Stimulated activated CD8-positive, alpha-beta memory T cell treated with anti-CD3 and anti-CD28 coated beads, Interleukin-7, amount 100 ng/mL, for 4 hours (primary cell): ENCODE results near the gene SFXN3.
A peak's percentile ranks its signal among the peaks of the same experiment; 100 is the strongest.
"Not testable (repeated sequence)": the region's sequence is repeated elsewhere in the genome, so short reads cannot be mapped to it uniquely, and the experiment has no call there.

Experiments
- DNase-seq, 2 donors: peaks; one replicate each; pipeline ENCODE4 v3.0.0-alpha.2; 2020; ENCODE audit warnings: low read depth in 2 of 2

The SFXN3 gene

GRCh38 chr10:101015582-101015973 lies 15.5 kb upstream of the SFXN3 start:
- DNase-seq, result no peak

GRCh38 chr10:101016814-101017213 lies 14.2 kb upstream of the SFXN3 start:
- DNase-seq, result no peak

DNA sequence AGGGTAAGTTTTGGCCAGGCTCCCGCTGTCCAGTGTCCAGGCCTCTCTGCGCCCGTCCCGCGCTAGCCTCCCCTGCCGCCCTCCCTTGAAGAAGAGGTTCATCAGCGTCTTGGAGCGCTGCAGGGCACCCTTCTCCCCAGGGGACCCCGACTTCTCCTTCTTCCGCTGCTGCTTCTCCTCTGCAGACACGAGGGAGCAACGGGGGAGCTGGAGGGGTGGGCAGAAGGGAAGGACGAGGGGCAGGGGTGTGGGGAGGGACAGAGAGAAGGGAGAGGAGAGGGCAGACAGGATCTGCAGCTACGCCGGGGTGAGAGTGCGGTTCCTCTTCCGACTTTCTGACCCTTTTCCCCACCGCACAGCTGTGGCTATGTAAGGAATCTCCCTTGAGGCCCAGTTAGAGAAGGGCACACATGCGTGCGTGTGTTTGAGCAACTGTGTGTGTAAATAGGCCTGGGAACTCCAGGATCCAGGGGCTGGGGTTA lies 12.9 kb upstream of the SFXN3 start:
- no peak for DNase-seq

- DNase-seq, result peak in 1 of 2 donors; percentile 58
Observed at GRCh38 chr10:101018600-101019439, 12.2 kb upstream of the SFXN3 start.

DNA sequence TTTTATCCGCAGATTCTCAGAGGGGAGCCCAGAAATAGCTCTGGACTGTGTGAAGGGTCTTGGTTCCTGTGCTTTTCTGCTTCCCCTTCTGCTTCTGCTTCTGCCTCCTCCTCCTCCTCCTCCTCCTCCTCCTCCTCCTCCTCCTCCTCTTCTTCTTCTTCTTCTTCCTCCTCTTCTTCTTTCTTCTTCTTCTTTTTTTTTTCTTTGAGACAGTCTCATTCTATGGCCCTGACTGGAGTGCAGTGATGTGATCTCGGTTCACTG lies 11.7 kb upstream of the SFXN3 start:
- DNase-seq, result no peak

- no peak for DNase-seq
Observed at GRCh38 chr10:101020427-101021075, 10.5 kb upstream of the SFXN3 start.

DNA sequence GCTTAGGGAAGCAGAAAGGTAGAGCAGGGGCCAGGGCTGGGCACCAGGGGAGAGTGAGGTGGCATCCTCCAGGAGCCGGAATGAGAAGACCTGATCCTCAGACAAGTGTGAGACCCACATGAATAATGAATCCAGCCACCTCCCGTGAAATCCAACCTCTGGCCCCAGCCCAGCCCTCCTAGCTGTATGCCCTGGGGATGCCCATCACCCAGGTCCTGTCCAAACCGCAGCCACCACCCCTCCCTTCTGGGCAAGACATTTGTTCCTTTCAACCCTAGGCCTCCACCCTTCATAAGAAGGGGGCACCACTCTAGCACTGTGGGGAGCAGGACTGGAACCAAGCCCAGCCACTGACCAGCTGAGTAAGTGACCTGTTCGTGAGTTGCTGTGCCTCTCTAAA lies 9.8 kb upstream of the SFXN3 start:
- no peak for DNase-seq

DNA sequence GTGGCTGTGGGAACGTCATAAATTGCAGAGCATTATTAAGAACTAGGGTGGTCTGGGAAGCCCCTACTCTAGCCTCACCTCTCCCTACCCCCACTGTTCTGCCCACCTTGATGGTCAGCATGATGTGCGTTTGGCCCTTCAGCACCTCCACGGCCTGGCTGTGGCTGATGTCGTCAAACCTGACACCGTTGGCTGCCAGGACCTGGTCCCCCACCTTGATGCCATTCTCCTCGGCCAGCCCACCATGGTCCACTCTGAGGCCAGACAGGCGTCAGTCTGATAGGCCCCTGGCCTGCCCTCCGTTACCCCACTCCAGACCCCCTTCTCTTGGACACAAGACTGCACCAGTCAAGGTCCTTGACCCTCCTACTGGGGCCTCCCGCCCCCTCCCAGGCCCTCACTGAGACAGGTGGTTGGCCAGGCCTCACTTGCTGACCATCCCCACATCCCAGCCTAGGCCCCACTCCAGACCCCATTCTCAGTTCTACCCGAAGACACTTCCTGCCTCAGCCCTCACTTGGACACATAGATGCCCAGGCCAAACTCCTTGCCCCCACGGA lies 9.3 kb upstream of the SFXN3 start:
- DNase-seq, result no peak

DNA sequence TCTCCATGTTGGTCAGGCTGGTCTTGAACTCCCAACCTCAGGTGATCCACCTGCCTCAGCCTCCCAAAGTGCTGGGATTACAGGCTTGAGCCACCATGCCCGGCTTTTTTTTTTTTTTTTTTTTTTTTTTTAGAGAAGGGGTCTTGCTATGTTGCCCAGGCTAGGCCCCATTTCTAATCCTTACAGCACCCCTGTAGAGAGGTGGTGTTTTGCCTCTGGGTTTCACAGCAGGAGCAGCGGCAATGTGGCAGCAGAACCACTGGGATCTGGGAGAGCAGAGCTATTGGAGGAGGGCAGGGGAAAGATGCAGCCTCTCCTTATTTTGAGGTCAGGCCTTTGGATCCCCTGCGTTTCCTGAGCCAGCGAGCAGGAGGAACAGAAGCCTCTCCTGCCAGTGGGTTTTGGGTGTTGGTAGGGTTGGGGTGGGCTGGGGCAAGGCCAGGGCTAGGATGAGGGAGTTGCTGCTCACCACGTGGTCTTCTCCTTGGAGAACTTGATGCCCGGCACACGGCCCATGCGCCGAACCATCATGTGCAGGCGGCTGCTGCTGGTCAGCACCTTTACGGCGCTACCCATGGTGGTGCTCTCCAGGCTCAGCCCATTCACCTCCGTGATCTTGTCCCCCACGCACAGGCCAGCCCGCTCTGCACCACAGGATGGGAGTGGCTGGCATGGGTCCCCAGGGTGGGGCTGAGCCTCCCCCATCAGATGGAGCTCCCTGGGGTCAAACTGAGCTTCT lies 7.9 kb upstream of the SFXN3 start:
- no peak for DNase-seq

DNA sequence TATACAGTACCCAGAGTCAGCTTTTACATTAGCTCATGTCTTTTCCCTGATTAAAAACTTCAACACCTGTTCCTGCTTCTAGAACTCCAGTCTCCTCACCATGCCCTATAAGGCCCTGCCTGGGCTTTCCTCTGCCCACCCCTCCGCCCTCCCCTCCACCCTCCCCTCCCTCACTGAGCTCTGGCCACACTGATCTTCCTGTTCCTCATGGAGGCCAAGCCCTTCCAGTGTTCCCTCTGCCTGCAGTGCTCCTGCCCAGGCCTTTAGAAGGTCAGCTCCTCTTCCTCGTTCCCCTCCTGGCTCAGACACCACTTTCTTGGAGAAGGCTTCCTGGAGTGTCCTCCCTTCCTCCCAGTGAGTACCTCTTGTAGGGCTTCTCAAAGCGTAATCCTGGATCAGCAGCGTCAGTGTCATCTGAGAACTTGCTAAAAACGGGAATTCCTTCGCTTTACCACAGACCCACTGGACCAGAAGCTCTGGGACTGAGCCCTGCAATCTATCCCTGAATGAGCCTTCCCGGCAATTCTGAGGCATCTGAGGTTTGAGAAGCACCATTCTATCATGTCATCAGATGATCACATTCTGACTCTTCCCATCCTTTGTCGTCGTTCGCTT lies 3.8 kb upstream of the SFXN3 start:
- DNase-seq, result no peak

GRCh38 chr10:101028446-101029337 lies 2.3 kb upstream of the SFXN3 start:
- no peak for DNase-seq

DNA sequence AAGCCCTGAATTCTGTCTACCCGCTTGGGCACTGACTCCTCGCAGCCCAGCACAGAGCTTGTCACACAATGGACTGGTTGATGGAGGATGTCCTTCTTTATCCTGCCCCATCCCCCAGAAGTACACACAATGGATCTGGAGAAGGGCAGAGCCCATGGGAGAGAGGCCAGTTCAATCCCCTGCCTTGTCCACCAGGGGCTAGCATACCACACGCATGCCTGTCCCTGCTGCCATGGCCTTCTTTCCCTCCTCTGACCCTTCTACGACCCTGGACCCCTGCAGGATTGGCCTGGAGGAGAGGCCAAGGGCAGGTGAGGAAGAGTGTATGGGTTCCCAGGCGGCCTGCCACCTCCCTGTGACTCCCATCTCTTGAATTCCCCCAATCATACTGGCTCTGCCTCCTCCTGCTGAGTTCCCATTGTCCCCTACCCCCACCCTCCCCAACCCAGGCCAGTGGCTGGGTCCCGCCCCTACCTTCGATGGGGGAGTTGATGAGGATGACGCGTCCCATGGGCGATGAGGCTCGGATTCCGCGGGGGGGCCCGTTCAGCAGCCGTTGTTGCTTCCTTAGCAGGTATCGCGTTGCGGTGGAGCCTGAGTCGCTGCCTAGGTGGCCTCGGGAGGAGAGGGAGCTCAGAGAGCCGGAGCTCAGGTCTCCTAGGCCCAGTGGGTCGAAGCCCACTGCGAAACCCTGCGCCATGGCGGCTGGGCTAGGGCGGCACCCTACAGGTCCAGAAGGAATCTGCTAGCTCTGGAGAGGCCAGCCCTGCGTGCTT lies 1.3 kb upstream of the SFXN3 start:
- no peak for DNase-seq

GRCh38 chr10:101030496-101031127 lies 422 bp upstream of the SFXN3 start:
- DNase-seq, result no peak

DNA sequence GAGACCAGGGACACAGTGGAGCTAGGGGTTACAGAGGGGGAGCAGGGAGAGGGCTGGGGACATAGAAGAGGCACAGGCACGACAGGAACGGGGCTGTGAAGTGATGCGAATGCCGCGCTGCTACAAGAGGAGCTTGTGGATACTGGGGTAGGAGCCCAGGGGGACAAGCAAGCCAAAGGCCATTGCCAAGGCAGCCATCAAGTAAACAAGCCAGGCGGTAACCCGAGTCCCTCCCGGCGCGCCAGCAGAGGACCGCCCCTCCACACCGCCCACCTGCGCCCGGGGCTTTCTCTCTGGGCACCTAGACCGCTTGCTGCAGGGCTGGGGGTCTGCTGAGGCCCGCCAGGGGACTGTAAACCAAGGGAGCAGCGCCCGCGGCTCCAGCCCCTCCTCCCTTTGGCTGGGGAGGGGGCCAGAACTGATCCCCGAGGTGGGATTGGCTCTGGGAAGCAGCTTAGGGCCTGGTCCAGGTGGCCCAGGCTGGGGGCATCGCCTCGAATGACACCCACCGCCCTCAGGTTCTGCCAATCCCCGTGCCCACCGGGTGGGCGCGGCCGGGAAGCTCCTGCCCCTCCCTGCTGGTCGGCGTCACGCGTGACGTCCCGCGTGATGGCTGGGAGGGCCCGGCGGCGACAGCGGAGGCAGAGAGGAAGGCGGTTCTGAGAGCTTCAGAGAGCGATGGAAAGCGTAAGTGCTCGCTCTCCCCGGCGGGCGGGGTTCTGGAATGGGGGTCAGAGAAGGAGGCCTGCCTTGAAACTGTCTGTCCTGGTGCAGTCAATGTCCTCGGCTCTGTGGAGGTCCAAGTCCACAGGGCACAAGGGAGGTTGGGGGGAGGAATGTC lies 982 bp downstream of the SFXN3 start:
- DNase-seq, result peak; percentile 55 to 72

DNA sequence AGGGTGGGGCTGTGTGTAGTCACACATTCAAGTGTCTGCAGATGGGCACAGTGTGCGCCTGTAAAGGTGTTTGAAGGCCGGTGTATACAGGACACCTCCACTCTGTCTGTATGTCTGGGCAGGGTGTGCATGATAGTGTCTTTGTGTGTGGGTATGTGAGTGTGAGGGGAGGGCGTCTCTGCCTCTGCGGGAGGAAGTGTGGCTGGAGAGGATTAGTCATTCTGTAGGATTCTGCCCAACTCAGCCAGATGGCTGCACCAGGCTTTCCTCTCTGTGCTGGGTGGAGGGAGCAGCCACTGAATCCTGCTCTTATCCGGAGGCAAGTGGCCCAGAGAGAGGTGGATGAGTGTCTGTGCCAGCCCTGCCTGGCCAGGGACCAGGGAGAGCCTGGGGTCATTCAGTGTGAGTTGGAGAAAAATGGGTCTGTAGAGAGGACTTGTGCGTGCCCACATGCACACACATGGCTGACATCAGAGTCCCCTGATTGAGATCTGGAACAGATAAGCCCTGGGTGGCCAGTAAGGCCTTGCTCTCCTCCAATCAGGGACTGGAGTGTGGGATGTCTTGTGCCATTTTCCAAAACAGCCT lies 1.7 kb downstream of the SFXN3 start:
- DNase-seq, result peak; percentile 53 to 55

GRCh38 chr10:101033276-101033675 lies 2.2 kb downstream of the SFXN3 start:
- DNase-seq, result no peak

DNA sequence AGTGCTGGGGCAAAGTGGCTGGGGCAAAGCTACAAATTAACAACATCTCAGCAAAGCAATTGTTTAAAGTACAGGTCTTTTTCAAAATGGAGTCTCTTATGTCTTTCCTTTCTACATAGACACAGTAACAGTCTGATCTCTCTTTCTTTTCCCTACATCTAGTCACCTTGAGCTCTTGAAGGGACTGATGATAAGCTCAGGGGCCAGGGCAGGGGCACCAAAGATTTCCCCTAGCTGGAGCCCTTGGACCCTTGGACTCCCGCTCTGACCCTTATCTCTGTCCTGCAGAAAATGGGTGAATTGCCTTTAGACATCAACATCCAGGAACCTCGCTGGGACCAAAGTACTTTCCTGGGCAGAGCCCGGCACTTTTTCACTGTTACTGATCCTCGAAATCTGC lies 3.4 kb downstream of the SFXN3 start:
- DNase-seq, result not testable (repeated sequence)

GRCh38 chr10:101035314-101035713 lies 4.3 kb downstream of the SFXN3 start:
- no peak for DNase-seq
